Stimulated activated CD4-positive, alpha-beta T cell treated with anti-CD3 and anti-CD28 coated beads, Interleukin-2, amount 100 ng/mL, for 24 hours (primary cell): ENCODE results near the gene XPNPEP1.

Experiments used
- DNase-seq, 2 donors: peaks; one replicate each; pipeline ENCODE4 v3.0.0-alpha.2; 2020

Gene XPNPEP1

GRCh38 chr10:109892117-109892516 lies 31.2 kb downstream of the XPNPEP1 start:
- DNase-seq, result no peak

DNA sequence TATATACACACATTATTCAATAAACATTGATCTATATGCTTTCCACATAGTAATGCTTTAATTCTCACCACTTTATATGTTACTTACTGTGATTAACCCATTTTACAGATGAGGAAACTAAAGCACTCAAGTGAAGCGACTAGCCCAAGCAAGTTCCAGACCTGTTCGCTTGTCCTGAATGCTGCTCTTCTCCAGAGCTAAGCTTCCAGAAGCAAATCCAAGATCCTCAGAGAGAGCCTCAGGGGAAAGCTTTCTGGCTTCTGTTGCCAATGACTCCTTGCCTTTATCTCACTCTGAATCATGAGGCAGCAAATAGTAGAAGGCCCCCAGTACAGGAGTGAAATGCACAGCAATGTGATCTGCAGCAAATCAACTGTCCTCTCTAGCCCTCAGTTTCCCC lies 32.2 kb downstream of the XPNPEP1 start:
- DNase-seq, result no peak

DNA sequence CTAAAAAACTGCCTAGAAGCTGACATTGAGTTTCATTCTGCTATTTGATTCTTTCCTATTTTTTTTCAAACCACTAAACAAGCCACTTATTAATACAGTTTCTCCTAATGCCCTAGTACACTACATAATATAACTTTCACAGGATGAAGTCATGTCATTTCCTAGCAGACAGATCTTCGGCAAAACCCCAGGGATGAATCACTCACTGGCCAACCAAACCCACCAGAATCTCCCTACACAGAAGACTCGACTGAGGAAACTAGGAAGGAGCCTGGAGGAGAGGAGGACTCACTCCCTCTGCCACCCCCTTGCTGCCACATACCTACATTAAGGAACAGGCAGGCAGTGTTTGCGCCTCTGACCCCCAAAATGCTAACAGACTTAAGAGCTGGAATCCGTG lies 33.4 kb downstream of the XPNPEP1 start:
- DNase-seq, result no peak

DNA sequence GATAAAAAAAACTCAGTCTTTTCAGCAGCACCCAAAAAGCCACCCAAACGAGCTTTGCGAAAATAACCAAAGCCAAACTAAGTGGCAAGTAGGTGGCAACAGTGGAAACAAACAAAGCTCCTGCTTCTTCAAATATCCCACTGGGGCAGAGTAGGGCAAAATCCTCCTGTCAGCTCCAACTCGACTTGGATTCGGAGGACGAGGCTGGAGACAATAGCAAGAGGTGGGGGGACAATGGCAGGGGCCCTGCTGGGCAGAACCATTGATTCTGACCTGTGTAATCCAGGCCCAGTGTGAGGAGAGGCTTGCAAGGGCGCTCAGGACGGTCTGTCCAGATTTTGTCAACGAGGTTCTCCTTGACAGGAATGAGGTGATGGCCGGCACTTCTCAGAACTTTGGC lies 35.5 kb downstream of the XPNPEP1 start:
- DNase-seq, result no peak

- DNase-seq, result no peak
Measured at GRCh38 chr10:109887243-109887642, 36.1 kb downstream of the XPNPEP1 start.

DNA sequence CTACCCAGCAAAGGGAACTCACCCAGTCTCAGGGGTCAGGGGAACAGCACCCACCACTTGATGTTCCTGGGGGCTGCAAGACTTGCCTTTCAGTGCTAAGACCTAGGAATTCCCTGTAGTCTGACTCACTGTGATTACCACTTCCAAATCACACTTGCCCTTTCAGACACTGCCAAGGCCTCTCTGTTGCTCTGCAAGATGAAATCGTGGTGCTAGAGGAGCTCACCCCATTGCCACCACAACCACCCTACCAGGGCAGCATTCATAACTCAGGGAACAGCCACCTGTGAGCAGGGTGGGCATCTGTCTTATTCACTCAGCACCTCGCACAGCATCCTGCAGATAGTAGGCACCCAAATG lies 36.5 kb downstream of the XPNPEP1 start:
- DNase-seq, result no peak

- DNase-seq, result no peak
Measured at GRCh38 chr10:109886037-109886780, 37.1 kb downstream of the XPNPEP1 start.

GRCh38 chr10:109883859-109884771 lies 39.2 kb downstream of the XPNPEP1 start:
- peak; percentile 62 to 70 for DNase-seq

GRCh38 chr10:109882251-109883057 lies 40.9 kb downstream of the XPNPEP1 start:
- DNase-seq, result no peak

GRCh38 chr10:109881769-109882057 lies 41.6 kb downstream of the XPNPEP1 start:
- DNase-seq, result no peak

- no peak for DNase-seq
Measured at GRCh38 chr10:109880886-109881768, 42.2 kb downstream of the XPNPEP1 start.

GRCh38 chr10:109877546-109877945 lies 45.8 kb downstream of the XPNPEP1 start:
- no peak for DNase-seq

DNA sequence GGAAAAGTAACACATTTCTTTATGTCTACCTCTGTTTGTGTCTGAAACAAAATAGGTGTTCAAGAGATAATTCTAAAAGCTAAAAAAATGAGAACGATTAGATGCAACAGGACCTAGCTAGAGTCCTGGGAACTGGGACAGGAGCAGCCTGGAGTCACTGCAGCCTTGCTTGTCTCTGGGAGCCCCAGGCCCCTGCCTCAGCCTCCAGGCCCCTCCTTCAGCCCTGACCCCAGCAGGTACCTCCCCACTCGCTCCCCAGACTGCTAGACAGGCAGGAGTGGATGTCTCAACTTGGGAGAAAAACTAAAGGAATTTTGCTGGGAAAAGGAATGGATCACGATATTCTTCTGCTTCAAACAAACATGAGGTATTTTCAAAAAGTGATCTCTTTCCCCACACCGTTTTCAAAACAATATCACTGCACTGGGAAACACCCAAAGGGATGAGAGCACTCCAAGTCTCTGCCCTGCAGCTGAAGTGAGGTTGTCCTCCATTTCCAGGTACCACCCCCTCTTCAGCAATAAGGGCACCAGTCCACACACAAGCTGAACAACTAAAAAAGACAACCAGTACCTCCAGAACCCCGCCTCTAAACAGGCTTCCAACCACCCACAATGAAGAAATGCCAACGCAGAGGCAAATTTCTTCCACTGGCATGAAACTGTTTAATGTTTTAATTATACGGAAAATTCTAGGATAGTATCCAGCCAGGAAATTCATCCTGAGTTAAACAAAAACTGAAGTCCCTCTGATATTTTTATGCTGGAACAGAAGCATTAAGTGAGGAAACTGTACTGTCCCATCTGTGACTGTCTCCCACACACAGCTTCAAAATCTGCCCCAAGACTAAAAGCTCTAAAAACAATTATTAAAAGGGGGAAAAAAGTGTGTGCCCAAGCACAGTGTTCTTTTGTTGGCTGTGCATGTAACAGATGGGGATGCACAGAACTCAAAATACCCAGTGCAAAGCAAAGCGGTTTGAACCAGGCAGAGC lies 47.2 kb downstream of the XPNPEP1 start:
- DNase-seq, result no peak

GRCh38 chr10:109875151-109875568 lies 48.2 kb downstream of the XPNPEP1 start:
- no peak for DNase-seq

- no peak for DNase-seq
Measured at GRCh38 chr10:109871476-109871875, 51.8 kb downstream of the XPNPEP1 start.

DNA sequence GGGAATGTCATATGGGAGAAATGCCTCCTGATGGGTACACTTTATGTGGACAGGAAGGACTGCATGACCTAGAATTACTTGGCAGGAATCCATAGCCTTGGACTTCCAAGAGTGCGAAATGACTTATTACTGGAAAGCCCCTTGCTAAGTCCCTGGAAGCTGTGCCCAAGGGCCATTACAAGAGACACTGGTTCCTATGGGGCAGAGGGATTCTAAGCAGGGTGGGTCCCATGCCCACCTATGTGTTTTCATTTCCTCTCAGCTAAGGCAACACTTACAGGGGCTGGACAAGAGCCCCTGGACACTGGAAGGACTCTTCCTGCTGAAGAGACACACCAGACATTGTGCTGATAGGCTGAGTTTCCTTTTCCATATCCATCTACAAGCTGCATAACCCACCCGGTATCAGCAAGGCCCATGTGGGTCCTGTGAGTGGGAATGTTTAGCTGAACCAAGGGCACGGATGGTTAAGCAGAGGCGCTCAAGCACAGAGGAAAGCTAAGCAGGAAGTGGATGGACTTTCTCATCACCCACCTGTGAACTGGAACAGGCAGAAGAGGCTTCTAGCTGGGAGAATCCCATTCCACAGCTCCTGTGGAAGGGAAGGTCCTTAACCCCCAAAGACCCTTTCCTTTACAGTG lies 56.2 kb downstream of the XPNPEP1 start:
- DNase-seq, result no peak

- DNase-seq, result no peak
Measured at GRCh38 chr10:109866168-109866994, 56.9 kb downstream of the XPNPEP1 start.

GRCh38 chr10:109863775-109864174 lies 59.5 kb downstream of the XPNPEP1 start:
- DNase-seq, result no peak

- no peak for DNase-seq
Measured at GRCh38 chr10:109862738-109863137, 60.6 kb downstream of the XPNPEP1 start.

GRCh38 chr10:109862041-109862440 lies 61.3 kb downstream of the XPNPEP1 start:
- no peak for DNase-seq
